Loucy (cell line): ENCODE data around the gene NDUFA5.

Experiments
- H2AFZ ChIP-seq: fragments of 200-600 bp; sonication (generic); 2 replicates; pipeline ENCODE4 v1.6.0; 2016; ENCODE audit warnings: antibody characterized with exemption, mild to moderate bottlenecking, low read length, moderate library complexity
- H3F3A ChIP-seq: fragments of 200-600 bp; 2 replicates; pipeline ENCODE4 v1.6.0; 2016; ENCODE audit warnings: antibody characterized with exemption, low read depth, mild to moderate bottlenecking
- H3K27me3 ChIP-seq: fragments of 200-600 bp; sonication (generic); 2 replicates; pipeline ENCODE4 v1.6.1; 2014; ENCODE audit warnings: low read length, mild to moderate bottlenecking; ENCODE audit not compliant: insufficient read depth, poor library complexity, severe bottlenecking
- H3K36me3 ChIP-seq: fragments of 200-600 bp; sonication (generic); 2 replicates; pipeline ENCODE4 v1.6.1; 2016; ENCODE audit warnings: low read length; ENCODE audit not compliant: insufficient read depth
- H3K4me1 ChIP-seq: fragments of 200-600 bp; sonication (generic); 2 replicates; pipeline ENCODE4 v1.5.1; 2014; ENCODE audit warnings: low read length, mild to moderate bottlenecking; ENCODE audit not compliant: insufficient read depth, poor library complexity, severe bottlenecking
- H3K4me2 ChIP-seq: fragments of 200-600 bp; sonication (generic); 2 replicates; pipeline ENCODE4 v1.6.0; 2014; ENCODE audit warnings: antibody characterized with exemption, low read length, low read depth, mild to moderate bottlenecking; ENCODE audit not compliant: poor library complexity, severe bottlenecking
- H3K4me3 ChIP-seq: fragments of 200-600 bp; sonication (generic); 2 replicates; pipeline ENCODE4 v1.5.1; 2014; ENCODE audit warnings: low read length, mild to moderate bottlenecking, mixed read lengths; ENCODE audit not compliant: poor library complexity, severe bottlenecking
- H3K79me2 ChIP-seq: fragments of 200-600 bp; sonication (generic); 2 replicates; pipeline ENCODE4 v1.6.1; 2014; ENCODE audit warnings: low read length; ENCODE audit not compliant: insufficient read depth
- H3K9ac ChIP-seq: fragments of 200-600 bp; sonication (generic); 2 replicates; pipeline ENCODE4 v1.6.0; 2014; ENCODE audit warnings: mild to moderate bottlenecking, low read depth, low read length, moderate library complexity; ENCODE audit not compliant: poor library complexity, severe bottlenecking
- H3K9me2 ChIP-seq: fragments of 200-600 bp; sonication (generic); replicated peaks from 2 replicates; pipeline ENCODE4 v1.6.1; 2016; ENCODE audit warnings: low read depth, low read length, mixed read lengths
- H3K9me3 ChIP-seq: fragments of 200-600 bp; sonication (generic); 2 replicates; pipeline ENCODE4 v1.6.1; 2014; ENCODE audit warnings: mild to moderate bottlenecking, antibody characterized with exemption, low read length, low read depth; ENCODE audit not compliant: insufficient read depth
- H4K20me1 ChIP-seq: fragments of 200-600 bp; sonication (generic); 2 replicates; pipeline ENCODE4 v1.6.0; 2014; ENCODE audit warnings: antibody characterized with exemption, low read length, mild to moderate bottlenecking; ENCODE audit not compliant: insufficient read depth, poor library complexity, severe bottlenecking
- CTCF ChIP-seq: fragments of 200-600 bp; sonication (generic); conservative IDR thresholded peaks from 2 replicates; pipeline ENCODE4 v1.5.1; 2014; ENCODE audit warnings: mild to moderate bottlenecking, antibody characterized with exemption, low read length
- EZH2phosphoT487 ChIP-seq: fragments of 200-600 bp; IDR thresholded peaks from 2 replicates; pipeline ENCODE4 v1.6.1; 2018; ENCODE audit warnings: antibody characterized with exemption, mild to moderate bottlenecking, moderate library complexity, borderline replicate concordance

The NDUFA5 gene

DNA sequence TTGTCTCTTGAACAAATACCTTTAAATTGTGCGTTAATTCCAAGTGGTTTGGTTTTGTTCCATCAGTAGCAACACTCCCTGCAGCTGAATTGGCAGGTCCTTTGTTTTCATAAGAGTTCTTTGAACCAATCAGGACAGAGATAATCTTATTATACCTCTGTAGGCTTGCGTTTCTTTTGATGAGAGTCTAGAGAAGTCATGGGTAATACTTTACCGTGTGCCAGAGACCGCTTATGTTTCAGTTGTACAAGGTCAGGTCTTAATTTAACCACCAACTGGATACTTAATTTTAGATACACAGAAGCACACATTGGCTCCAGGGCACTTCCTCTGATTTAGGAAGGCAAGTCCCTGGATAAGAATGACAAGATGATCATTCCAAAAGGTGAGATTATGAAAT lies 43.9 kb upstream of the NDUFA5 start, which contains the start of gene ASB15:
Gene ASB15 (plus strand): TSS at position 292 of the 400 bp plus-strand sequence. CDS start 12,682 bp downstream, outside the sequence.
- Histone ChIP-seq H3F3A (no peaks in the 10 kb centered on the region), H3K9me3 (no peaks in the 10 kb centered on the region), H4K20me1 (no peaks in the 10 kb centered on the region), H3K9me2 (no peaks in the 10 kb centered on the region), H3K4me1 (no peaks in the 10 kb centered on the region), H3K4me2 (no peak within 1 kb of the TSS), H3K4me3 (no peak within 1 kb of the TSS), H3K36me3 (no peaks in the 10 kb centered on the region), H2AFZ (no peak within 1 kb of the TSS), H3K79me2 (no peaks in the 10 kb centered on the region), H3K27me3 (peaks cover 4% of the 10 kb centered on the region), H3K9ac (no peak within 1 kb of the TSS)
- no peak for TF ChIP-seq CTCF
- no peak for TF ChIP-seq EZH2phosphoT487

GRCh38 chr7:123600876-123601275 lies 43.3 kb upstream of the NDUFA5 start:
- Histone ChIP-seq H3K9me2 (no peaks in the 10 kb centered on the region), H4K20me1 (no peaks in the 10 kb centered on the region)
- no peak for TF ChIP-seq CTCF
- no peak for TF ChIP-seq EZH2phosphoT487

DNA sequence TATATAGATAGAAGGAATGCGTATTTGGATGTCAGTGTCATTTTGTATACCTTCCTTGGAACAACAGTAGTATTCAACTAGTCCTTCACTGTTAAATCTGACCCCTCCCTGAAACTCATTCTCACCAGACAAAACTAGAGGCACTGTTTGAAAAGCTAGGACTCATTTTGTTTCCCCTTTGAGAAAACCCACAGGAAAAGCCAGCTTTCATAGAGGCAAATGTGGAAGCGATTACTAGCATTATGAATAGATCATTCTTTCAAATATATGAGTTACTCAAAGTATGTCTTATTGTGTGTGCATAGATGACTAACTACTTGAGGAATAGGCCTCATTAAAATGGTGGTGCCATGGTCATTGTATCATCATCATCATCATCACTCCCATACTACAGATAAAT lies 42.1 kb upstream of the NDUFA5 start:
- no peaks in the 10 kb centered on the region for H3F3A ChIP-seq
- H2AFZ ChIP-seq = no peak overlapping the region
- peaks cover 4% of the 10 kb centered on the region for H3K27me3 ChIP-seq

More at GRCh38 chr7:123600876-123601275, 43.3 kb upstream of the NDUFA5 start:
- Histone ChIP-seq H3K27me3 (peaks cover 4% of the 10 kb centered on the region), H3K36me3 (no peaks in the 10 kb centered on the region), H3K79me2 (no peaks in the 10 kb centered on the region), H3K9me3 (no peaks in the 10 kb centered on the region), H3K4me3 (no peak overlapping the region), H3F3A (no peaks in the 10 kb centered on the region), H2AFZ (no peak overlapping the region), H3K9ac (no peak overlapping the region), H3K4me2 (no peak overlapping the region), H3K4me1 (no peaks in the 10 kb centered on the region)

More for the DNA sequence above, 42.1 kb upstream of the NDUFA5 start:
- H3K4me1 ChIP-seq = no peaks in the 10 kb centered on the region
- no peak overlapping the region for H3K4me3 ChIP-seq
- no peaks in the 10 kb centered on the region for H3K9me2 ChIP-seq
- no peak overlapping the region for H3K4me2 ChIP-seq
- no peaks in the 10 kb centered on the region for H3K79me2 ChIP-seq
- no peak overlapping the region for H3K9ac ChIP-seq
- H4K20me1 ChIP-seq = no peaks in the 10 kb centered on the region
- H3K9me3 ChIP-seq = no peaks in the 10 kb centered on the region
- no peak for TF ChIP-seq EZH2phosphoT487
- no peak for TF ChIP-seq CTCF
- H3K36me3 ChIP-seq = no peaks in the 10 kb centered on the region
